Measurements from ENCODE around the gene SLC35E1. TPM values are rescaled to one million over a fixed set of nuclear protein-coding genes. Genes with fewer than 3 reads are reported as not detected.

The SLC35E1 gene
- total RNA-seq, 1 donor from 2014 or later: 39.7 TPM

- H3K36me3 Mint-ChIP-seq: no peaks in the 10 kb centered on the region
- no peak overlapping the region for H3K27ac Mint-ChIP-seq
- no peak overlapping the region for H3K4me3 Mint-ChIP-seq
- no peaks in the 10 kb centered on the region for H3K27me3 Mint-ChIP-seq (ENCODE audit: low read depth)
- DNase-seq (ENCODE audit: low spot score in 2 of 2, unreplicated experiment in 2 of 2): no peak
- no peaks in the 10 kb centered on the region for H3K9me3 Mint-ChIP-seq
- peaks cover 14% of the 10 kb centered on the region for H3K4me1 Mint-ChIP-seq
- TF ChIP-seq CTCF (IDR thresholded peaks at IDR 0.05; ENCODE audit: unreplicated experiment): no peak
These were observed 21.0 kb upstream of the SLC35E1 start for GRCh38 chr19:16593181-16593580.

DNA sequence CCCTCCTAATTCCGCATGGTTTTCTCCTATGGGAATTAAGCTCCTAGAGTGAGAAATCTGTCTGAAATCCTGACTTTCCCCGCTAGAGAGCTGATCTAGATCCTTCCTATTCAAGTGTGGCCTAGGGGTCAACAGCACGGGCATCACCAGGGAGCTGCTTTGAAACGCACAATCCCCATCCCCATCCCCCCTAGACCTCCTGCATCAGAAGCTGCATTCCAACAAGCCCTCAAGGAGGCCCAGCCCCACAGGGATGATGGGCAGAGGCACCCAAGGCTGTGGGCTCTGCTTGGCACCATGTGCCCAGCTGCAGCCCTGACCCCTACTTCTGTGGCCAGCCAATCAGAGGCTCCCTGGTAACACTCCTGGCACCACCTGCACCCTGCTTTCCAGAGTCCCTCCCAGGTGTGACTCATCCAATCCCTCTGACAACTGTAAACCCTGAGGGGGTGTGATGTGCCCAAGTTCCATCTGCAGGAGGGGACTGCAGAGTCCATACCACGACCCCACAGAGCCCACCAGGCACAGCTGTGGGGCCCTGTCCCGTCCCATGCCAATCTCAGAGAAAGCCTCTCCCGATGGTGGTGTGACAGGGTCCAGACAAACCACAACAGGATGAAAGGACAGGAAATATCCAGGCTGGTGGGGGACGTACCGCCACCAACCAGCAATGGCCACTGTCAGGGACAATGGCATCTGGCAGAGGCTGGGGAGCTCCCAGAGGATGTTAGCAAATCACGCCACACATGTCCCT, 19.8 kb upstream of the SLC35E1 start:
- no peak for TF ChIP-seq CTCF (IDR thresholded peaks at IDR 0.05; ENCODE audit: unreplicated experiment)
- Mint-ChIP-seq H3K27me3 (ENCODE audit: low read depth) (no peaks in the 10 kb centered on the region), H3K27ac (no peak overlapping the region), H3K9me3 (no peaks in the 10 kb centered on the region), H3K4me3 (no peak overlapping the region), H3K36me3 (no peaks in the 10 kb centered on the region), H3K4me1 (peaks cover 26% of the 10 kb centered on the region)
- DNase-seq (ENCODE audit: low spot score in 2 of 2, unreplicated experiment in 2 of 2): no peak

DNA sequence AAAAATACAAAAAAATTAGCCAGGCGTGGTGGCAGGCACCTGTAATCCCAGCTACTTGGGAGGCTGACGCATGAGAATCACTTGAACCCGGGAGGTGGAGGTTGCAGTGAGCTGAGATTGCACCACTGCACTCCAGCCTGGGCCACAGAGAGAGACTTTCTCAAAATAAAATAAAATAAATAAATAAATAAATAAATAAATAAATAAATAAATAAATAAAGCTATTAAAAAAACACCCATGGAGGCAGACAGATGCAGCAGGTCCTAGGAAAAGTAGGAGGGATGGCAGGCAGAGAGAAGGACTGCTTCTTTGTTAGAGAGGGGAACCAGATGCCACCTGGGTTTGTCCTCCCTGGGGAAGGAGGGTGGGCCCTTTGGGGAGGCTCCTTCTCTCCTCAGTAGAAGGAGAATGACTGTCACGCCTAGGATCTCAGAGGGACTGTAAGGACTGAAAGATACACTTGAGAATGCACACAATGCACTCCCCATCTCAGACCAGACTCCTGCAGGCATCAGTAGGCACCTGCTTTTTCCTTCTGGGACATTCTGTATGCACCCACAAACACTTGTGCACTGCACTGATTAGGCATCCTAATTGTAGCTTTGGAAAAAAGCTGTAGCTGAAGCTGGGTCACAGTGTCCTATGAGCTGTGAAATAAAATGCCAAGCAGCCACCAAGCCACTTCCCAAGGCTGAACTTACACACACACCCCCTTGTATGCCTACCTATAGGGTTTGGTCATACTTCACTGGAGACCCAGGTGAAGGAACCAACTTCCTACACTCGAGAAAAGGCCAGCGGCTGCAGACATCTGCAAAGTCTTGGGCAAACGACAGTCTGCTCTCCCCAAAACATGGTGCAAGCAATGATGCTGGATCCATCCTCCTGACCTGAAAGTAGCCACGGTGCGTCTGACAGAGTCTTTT, 18.9 kb upstream of the SLC35E1 start:
- Mint-ChIP-seq H3K27ac (no peak overlapping the region), H3K4me1 (peaks cover 30% of the 10 kb centered on the region), H3K4me3 (no peak overlapping the region), H3K27me3 (ENCODE audit: low read depth) (no peaks in the 10 kb centered on the region), H3K9me3 (no peaks in the 10 kb centered on the region), H3K36me3 (no peaks in the 10 kb centered on the region)
- no peak for TF ChIP-seq CTCF (IDR thresholded peaks at IDR 0.05; ENCODE audit: unreplicated experiment)
- no peak for DNase-seq (ENCODE audit: low spot score in 2 of 2, unreplicated experiment in 2 of 2)

DNA sequence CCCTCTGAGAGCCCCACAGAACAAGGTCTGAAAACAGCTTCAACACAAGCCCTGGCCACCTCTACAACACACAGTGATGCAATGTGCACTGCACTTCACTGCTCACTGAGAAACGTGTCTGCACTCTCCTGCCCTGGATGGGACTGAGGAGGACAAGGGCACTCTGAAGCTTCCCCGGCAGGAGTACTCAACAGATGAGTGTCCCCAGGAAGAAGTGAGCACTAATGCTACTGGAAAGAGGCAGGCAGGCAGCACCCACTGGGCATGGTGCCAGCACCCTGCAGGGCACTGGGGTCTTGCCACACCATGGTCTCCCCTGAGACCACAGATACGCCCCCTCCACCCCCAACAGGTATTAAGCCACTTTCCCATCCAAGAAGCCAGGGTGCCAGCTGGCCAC, 17.7 kb upstream of the SLC35E1 start:
- peaks cover 34% of the 10 kb centered on the region for H3K4me1 Mint-ChIP-seq

More for the DNA sequence above, 17.7 kb upstream of the SLC35E1 start:
- Mint-ChIP-seq H3K27ac (no peak overlapping the region), H3K9me3 (no peaks in the 10 kb centered on the region), H3K36me3 (no peaks in the 10 kb centered on the region), H3K27me3 (ENCODE audit: low read depth) (no peaks in the 10 kb centered on the region), H3K4me3 (no peak overlapping the region)
- no peak for DNase-seq (ENCODE audit: low spot score in 2 of 2, unreplicated experiment in 2 of 2)
- TF ChIP-seq CTCF (IDR thresholded peaks at IDR 0.05; ENCODE audit: unreplicated experiment): no peak

Measured in mesothelial cell of epicardium (in vitro differentiated cells).